BE2C (cell line): ENCODE results near the gene SEC61B.
A peak's percentile ranks its signal among the peaks of the same experiment; 100 is the strongest.

ENCODE experiments used
- DNase-seq: peaks from one replicate; pipeline ENCODE4 v3.0.0-alpha.2; 2020
- H3K27me3 ChIP-seq: fragments of 250-450 bp; sonication (Bioruptor Pico); 2 replicates; pipeline ENCODE4 v1.5.1; 2020; ENCODE audit warnings: mild to moderate bottlenecking
- H3K36me3 ChIP-seq: fragments of 250-450 bp; sonication (Bioruptor Pico); 2 replicates; pipeline ENCODE4 v1.5.1; 2020; ENCODE audit warnings: mild to moderate bottlenecking
- H3K4me1 ChIP-seq: fragments of 250-450 bp; sonication (Bioruptor Pico); 2 replicates; pipeline ENCODE4 v1.5.1; 2020
- H3K4me3 ChIP-seq: 2 replicates; pipeline ENCODE4 v1.5.1; 2011; ENCODE audit warnings: low read depth, low read length
- H3K9me3 ChIP-seq: fragments of 250-450 bp; sonication (Bioruptor Pico); 2 replicates; pipeline ENCODE4 v1.5.1; 2020
- CTCF ChIP-seq: IDR thresholded peaks from 2 replicates; pipeline ENCODE4 v1.5.1; 2012; ENCODE audit warnings: mild to moderate bottlenecking, low read depth, low read length

Gene SEC61B

GRCh38 chr9:99184110-99184474 is 38.0 kb upstream of the SEC61B start:
- H3K4me3 ChIP-seq: no peak overlapping the region
- no peaks in the 10 kb centered on the region for H3K36me3 ChIP-seq
- H3K4me1 ChIP-seq: peaks cover 6% of the 10 kb centered on the region; the same call in 1 of the 2 replicates
- DNase-seq: peak; percentile 24
- H3K27me3 ChIP-seq: no peaks in the 10 kb centered on the region
- TF ChIP-seq CTCF: no peak
- H3K9me3 ChIP-seq: no peaks in the 10 kb centered on the region

GRCh38 chr9:99184475-99185347 is 37.4 kb upstream of the SEC61B start:
- peaks cover 6% of the 10 kb centered on the region; the same call in 1 of the 2 replicates for H3K4me1 ChIP-seq
- peak; percentile 87 for DNase-seq
- no peaks in the 10 kb centered on the region for H3K36me3 ChIP-seq
- no peaks in the 10 kb centered on the region for H3K27me3 ChIP-seq
- H3K4me3 ChIP-seq: no peak overlapping the region
- H3K9me3 ChIP-seq: no peaks in the 10 kb centered on the region
- TF ChIP-seq CTCF: peak; percentile 97

GRCh38 chr9:99185348-99185632 is 36.8 kb upstream of the SEC61B start:
- H3K4me1 ChIP-seq: peaks cover 6% of the 10 kb centered on the region; the same call in 1 of the 2 replicates
- no peak overlapping the region for H3K4me3 ChIP-seq
- H3K36me3 ChIP-seq: no peaks in the 10 kb centered on the region
- no peak for DNase-seq
- no peak for TF ChIP-seq CTCF
- H3K9me3 ChIP-seq: no peaks in the 10 kb centered on the region
- no peaks in the 10 kb centered on the region for H3K27me3 ChIP-seq

GRCh38 chr9:99185934-99186333 is 36.1 kb upstream of the SEC61B start:
- H3K9me3 ChIP-seq: no peaks in the 10 kb centered on the region
- H3K4me1 ChIP-seq: peaks cover 6% of the 10 kb centered on the region; the same call in 1 of the 2 replicates
- no peak for TF ChIP-seq CTCF
- no peaks in the 10 kb centered on the region for H3K27me3 ChIP-seq
- DNase-seq: peak; percentile 52
- H3K4me3 ChIP-seq: no peak overlapping the region
- no peaks in the 10 kb centered on the region for H3K36me3 ChIP-seq

GRCh38 chr9:99187311-99187710 is 34.8 kb upstream of the SEC61B start:
- no peak for DNase-seq
- peaks cover 6% of the 10 kb centered on the region; the same call in 1 of the 2 replicates for H3K4me1 ChIP-seq

More at GRCh38 chr9:99187311-99187710, 34.8 kb upstream of the SEC61B start:
- no peak for TF ChIP-seq CTCF
- H3K36me3 ChIP-seq: no peaks in the 10 kb centered on the region
- H3K9me3 ChIP-seq: no peaks in the 10 kb centered on the region
- H3K27me3 ChIP-seq: no peaks in the 10 kb centered on the region
- no peak overlapping the region for H3K4me3 ChIP-seq
